CD4-positive, alpha-beta T cell (primary cell): Measurements from ENCODE around the gene ABHD10. TPM values are rescaled to one million over a fixed set of nuclear protein-coding genes. Genes with fewer than 3 reads are reported as not detected.

Experiments used
- ATAC-seq: fragments of 200-7000 bp; cut with Tn5 transposase; one replicate; pipeline ENCODE4 v1.10.0; 2022; ENCODE audit warnings: mild to moderate bottlenecking; ENCODE audit not compliant: poor library complexity
- CTCF ChIA-PET: fragments of 350-600 bp; sonication (Branson Sonifier 250); formaldehyde crosslinking; loops from one replicate; lab custom pipeline; 2021; ENCODE audit warnings: antibody characterized with exemption, inconsistent platforms; lab: Charles Lee
- POLR2A ChIA-PET: fragments of 350-600 bp; sonication (Branson Sonifier 250); formaldehyde crosslinking; loops from one replicate; lab custom pipeline; 2021; ENCODE audit warnings: antibody characterized with exemption, inconsistent platforms; lab: Charles Lee
- DNase-seq, 14 experiments: peaks; one replicate each; pipeline ENCODE4 v3.0.0-alpha.2; 2013 to 2020; ENCODE audit warnings: mixed read lengths in 2 of 14
- H3K27ac ChIP-seq, 2 donors: one replicate each; pipeline versions ENCODE4 v1.5.1 to v1.7.0; 2013; ENCODE audit warnings: low read length in 2 of 2, low read depth in 1 of 2, mild to moderate bottlenecking in 1 of 2
- H3K27me3 ChIP-seq, 2 experiments: 1 replicate in 1 of 2; 2 replicates in 1 of 2; pipeline versions ENCODE4 v1.6.1 to v1.7.0; 2013; ENCODE audit warnings: low read length in 2 of 2, control low read depth in 1 of 2, mild to moderate bottlenecking in 1 of 2, moderate library complexity in 1 of 2; ENCODE audit not compliant: insufficient read depth in 2 of 2, control insufficient read depth in 1 of 2
- H3K36me3 ChIP-seq: one replicate; pipeline ENCODE4 v1.6.1; 2013; ENCODE audit warnings: low read length, control low read depth; ENCODE audit not compliant: insufficient read depth
- H3K4me1 ChIP-seq: one replicate; pipeline ENCODE4 v1.6.1; 2013; ENCODE audit warnings: low read length, control low read depth; ENCODE audit not compliant: insufficient read depth
- H3K4me3 ChIP-seq: one replicate; pipeline ENCODE4 v1.5.1; 2013; ENCODE audit warnings: mild to moderate bottlenecking, low read length, moderate library complexity
- H3K9me3 ChIP-seq, 2 experiments: 1 replicate in 1 of 2; 2 replicates in 1 of 2; pipeline versions ENCODE4 v1.6.1 to v1.7.0; 2013; ENCODE audit warnings: low read length in 2 of 2, mild to moderate bottlenecking in 2 of 2, control low read depth in 1 of 2, moderate library complexity in 1 of 2; ENCODE audit not compliant: control insufficient read depth in 1 of 2, insufficient read depth in 1 of 2
- H3K27ac Mint-ChIP-seq: one replicate; pipeline ENCODE4 v1.8.0; 2020; ENCODE audit warnings: mixed read lengths
- H3K27me3 Mint-ChIP-seq: one replicate; pipeline ENCODE4 v1.8.0; 2021; ENCODE audit warnings: mixed read lengths
- H3K36me3 Mint-ChIP-seq: one replicate; pipeline ENCODE4 v1.8.0; 2021; ENCODE audit warnings: low read depth, mixed read lengths
- H3K4me1 Mint-ChIP-seq: one replicate; pipeline ENCODE4 v1.8.0; 2021; ENCODE audit warnings: low read depth, mixed read lengths
- H3K4me3 Mint-ChIP-seq: one replicate; pipeline ENCODE4 v1.8.0; 2020; ENCODE audit warnings: mild to moderate bottlenecking, mixed read lengths
- H3K9me3 Mint-ChIP-seq: one replicate; pipeline ENCODE4 v1.8.0; 2020; ENCODE audit warnings: mixed read lengths
- CTCF ChIP-seq: fragments of 200-600 bp; IDR thresholded peaks from one replicate; pipeline ENCODE4 v1.8.0; 2022; ENCODE audit warnings: antibody characterized with exemption, mild to moderate bottlenecking
- intact Hi-C, 2 experiments: fragments of 100-400 bp; cut with DNase I in 1 of 2; cut with micrococcal nuclease in 1 of 2; formaldehyde crosslinking; loops; one replicate each; pipeline versions ENCODE4 v1.15.1 to v1.9.0; 2023 to 2025; cut with DNase I, micrococcal nuclease
- total RNA-seq, 174 experiments: library from RNA in 2 of 174; stranded (reverse) in 2 of 174; gene quantifications; one replicate each; pipeline ENCODE4 v1.2.3 and lab custom pipeline; 2021 to 2026

ABHD10 gene
- total RNA-seq, 2 experiments from 2014 or later: 28.2 to 32.5 TPM

- no peak for TF ChIP-seq CTCF
- Mint-ChIP-seq H3K36me3 (peaks cover 55% of the 10 kb centered on the region), H3K27ac (no peak overlapping the region), H3K4me3 (no peak overlapping the region), H3K27me3 (no peaks in the 10 kb centered on the region), H3K4me1 (peaks cover 14% of the 10 kb centered on the region), H3K9me3 (no peaks in the 10 kb centered on the region)
- POLR2A ChIA-PET: no interaction called here
- no peaks in the 10 kb centered on the region for H3K27me3 ChIP-seq
- no peaks in the 10 kb centered on the region for H3K9me3 ChIP-seq
- DNase-seq (no peak), ATAC-seq (no peak)
- H3K4me1 ChIP-seq: no peaks in the 10 kb centered on the region
- peaks cover 36% of the 10 kb centered on the region for H3K36me3 ChIP-seq
- intact Hi-C loops: no loop called here
- CTCF ChIA-PET: interaction anchor here (2.2 kb wide), 1 partner anchor 20 kb away, joined by 7 read pairs; no protein-coding TSS in a partner anchor
- no peak overlapping the region for H3K4me3 ChIP-seq
- no peak overlapping the region for H3K27ac ChIP-seq
Observed at GRCh38 chr3:111993038-111993437, 14.2 kb downstream of the ABHD10 start.

GRCh38 chr3:111998636-111999483 is 20.0 kb downstream of the ABHD10 start, which contains the start of gene TAGLN3:
Gene TAGLN3 (plus strand): TSS chr3:111998922. CDS start chr3:111999423, 501 bp downstream.
- ChIA-PET CTCF (interaction anchor here (1.4 kb wide), 2 partner anchors 9 to 10 kb away, joined by 4 read pairs; no protein-coding TSS in a partner anchor), POLR2A (interaction anchor here (0.5 to 1.8 kb wide), 3 partner anchors 9 to 20 kb away, joined by 3 to 11 read pairs (median 4); partner anchors contain the start of gene ABHD10)
- no peaks in the 10 kb centered on the region for H3K9me3 ChIP-seq
- no peak within 1 kb of the TSS for H3K27ac ChIP-seq
- Mint-ChIP-seq H3K36me3 (peaks cover 16% of the 10 kb centered on the region), H3K27ac (no peak within 1 kb of the TSS), H3K4me1 (peaks cover 42% of the 10 kb centered on the region), H3K4me3 (peak within 1 kb of the TSS; percentile 88), H3K9me3 (no peaks in the 10 kb centered on the region), H3K27me3 (no peaks in the 10 kb centered on the region)
- intact Hi-C loops: no loop called here
- H3K4me3 ChIP-seq: peak within 1 kb of the TSS; percentile 42
- peak; percentile 72 for ATAC-seq
- no peak for TF ChIP-seq CTCF
- H3K27me3 ChIP-seq: peaks cover 0 to 3% of the 10 kb centered on the region in 2 experiments
- peak in 1 of 14 experiments; percentile 14 for DNase-seq
- no peaks in the 10 kb centered on the region for H3K36me3 ChIP-seq
- H3K4me1 ChIP-seq: peaks cover 29% of the 10 kb centered on the region

GRCh38 chr3:111999484-112000324 is 20.9 kb downstream of the ABHD10 start:
- peaks cover 29% of the 10 kb centered on the region for H3K4me1 ChIP-seq
- no peaks in the 10 kb centered on the region for H3K9me3 ChIP-seq
- Mint-ChIP-seq H3K36me3 (peaks cover 8% of the 10 kb centered on the region), H3K9me3 (no peaks in the 10 kb centered on the region), H3K4me3 (peak overlapping the region; percentile 88), H3K27me3 (no peaks in the 10 kb centered on the region), H3K4me1 (peaks cover 48% of the 10 kb centered on the region), H3K27ac (no peak overlapping the region)
- H3K36me3 ChIP-seq: no peaks in the 10 kb centered on the region
- TF ChIP-seq CTCF: no peak
- CTCF ChIA-PET: interaction anchor here (1.1 to 2.6 kb wide), 2 partner anchors 14 to 44 kb away, joined by 3 to 10 read pairs; no protein-coding TSS in a partner anchor
- H3K4me3 ChIP-seq: peak overlapping the region; percentile 42
- H3K27me3 ChIP-seq: peaks cover 0 to 3% of the 10 kb centered on the region in 2 experiments
- H3K27ac ChIP-seq: no peak overlapping the region
- intact Hi-C loops: no loop called here
- DNase-seq (no peak), ATAC-seq (no peak)
- POLR2A ChIA-PET: interaction anchor here (0.5 to 1.8 kb wide), 5 partner anchors 10 to 21 kb away, joined by 3 to 11 read pairs (median 3); partner anchors contain the start of gene ABHD10
